ENCODE measurements around the gene NDUFB4.
"Not testable (repeated sequence)": the region's sequence is repeated elsewhere in the genome, so short reads cannot be mapped to it uniquely, and the experiment has no call there.

Gene NDUFB4

DNA sequence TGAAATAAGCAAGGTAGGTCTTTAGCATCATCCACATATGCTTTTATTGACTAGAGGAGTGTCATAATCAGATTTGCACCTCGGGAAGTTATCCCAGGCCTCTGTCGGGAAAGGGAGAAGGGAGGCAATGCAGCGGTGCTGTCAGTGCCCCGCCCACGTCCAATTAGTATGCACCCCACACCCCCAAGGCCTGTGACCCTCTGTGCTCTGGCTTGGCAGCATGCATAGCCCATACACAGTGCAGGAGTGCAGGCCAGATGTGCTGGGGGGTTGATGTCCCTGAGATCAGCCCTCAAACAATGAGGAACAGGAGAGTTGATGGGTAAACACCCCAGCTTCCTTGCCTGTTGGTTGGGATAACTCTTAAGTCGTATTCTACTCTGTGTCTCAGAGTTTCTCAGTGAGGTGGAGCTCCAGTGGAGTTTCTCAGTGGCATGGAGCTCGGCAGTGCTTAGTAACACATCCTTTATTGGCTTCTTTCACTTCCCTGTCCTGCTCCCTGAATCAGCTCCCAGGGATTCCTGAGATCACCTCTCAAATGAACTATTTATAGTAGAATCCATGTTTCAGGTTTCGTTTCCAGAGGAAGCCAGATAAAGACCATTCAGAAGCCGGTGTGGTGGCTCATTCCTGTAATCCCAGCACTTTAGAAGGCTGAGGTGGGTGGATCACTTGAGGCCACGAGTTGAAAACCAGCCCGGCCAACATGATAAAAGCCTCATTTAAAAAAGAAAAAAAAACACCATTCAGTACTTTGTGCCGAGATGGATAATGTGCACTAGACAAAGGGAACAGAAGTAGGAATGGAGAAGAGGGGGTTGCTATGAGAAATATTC, 26.7 kb upstream of the NDUFB4 start:
- DNase-seq (ENCODE audit: low read depth in 3 of 3): no peak

- no peak for DNase-seq (ENCODE audit: low read depth in 3 of 3)
These were observed 24.1 kb upstream of the NDUFB4 start for GRCh38 chr3:120572027-120572426.

GRCh38 chr3:120587332-120587975, 8.7 kb upstream of the NDUFB4 start:
- no peak for DNase-seq (ENCODE audit: low read depth in 3 of 3)

DNA sequence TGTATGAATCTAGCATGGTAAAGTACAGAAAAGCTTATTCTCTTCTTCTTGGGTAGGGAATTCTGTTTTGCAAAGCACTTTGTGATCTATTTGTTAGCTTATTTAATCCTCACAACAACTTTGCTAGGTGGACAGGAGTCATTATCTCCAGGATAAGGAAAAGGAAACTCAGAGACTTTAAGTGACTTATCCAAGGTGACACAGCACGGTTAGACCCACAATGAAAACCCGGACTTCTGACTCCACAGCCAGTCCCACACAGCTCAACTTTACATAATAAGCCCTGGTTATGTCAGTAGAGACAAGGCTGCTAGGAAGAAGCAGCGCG, 384 bp upstream of the NDUFB4 start:
- DNase-seq (ENCODE audit: low read depth in 3 of 3): no peak

DNA sequence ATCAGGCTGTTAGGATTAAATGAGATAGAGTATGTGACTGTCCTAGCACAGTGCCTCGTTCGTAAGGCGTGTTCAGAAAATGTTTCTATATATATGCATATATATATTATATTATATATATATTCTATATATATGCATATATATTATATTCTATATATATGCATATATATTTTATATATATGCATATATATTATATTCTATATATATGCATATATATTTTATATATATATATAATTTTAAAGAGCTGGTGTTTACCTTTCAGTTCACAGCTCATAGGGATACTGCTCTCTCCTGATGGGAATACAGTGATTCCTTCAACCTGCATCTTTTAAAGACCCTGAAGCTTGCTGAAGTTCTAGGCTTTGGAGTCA, 702 bp downstream of the NDUFB4 start:
- DNase-seq (ENCODE audit: low read depth in 3 of 3): no peak

- DNase-seq (ENCODE audit: low read depth in 3 of 3): no peak
These were observed 1.4 kb downstream of the NDUFB4 start for GRCh38 chr3:120597445-120598049.

DNA sequence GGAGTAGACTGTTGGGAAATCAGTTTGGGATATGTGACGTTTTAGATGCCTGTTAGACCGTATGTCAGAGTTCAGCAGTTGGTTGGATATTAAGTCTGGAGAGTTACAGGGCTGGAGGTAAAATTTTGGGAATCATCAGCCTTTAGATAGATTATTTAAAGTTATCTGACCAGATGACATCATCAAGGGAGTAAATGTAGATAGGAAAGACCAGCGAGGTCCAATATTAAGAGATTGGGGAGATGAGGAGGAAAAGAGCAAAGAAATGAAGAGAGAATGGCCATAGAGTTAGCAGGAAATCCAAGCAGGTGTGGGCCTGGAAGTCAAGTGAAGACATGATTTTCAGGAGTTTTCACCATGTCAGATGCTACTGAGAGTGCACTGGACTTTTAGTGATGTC, 3.1 kb downstream of the NDUFB4 start:
- DNase-seq (ENCODE audit: low read depth in 3 of 3): no peak

DNA sequence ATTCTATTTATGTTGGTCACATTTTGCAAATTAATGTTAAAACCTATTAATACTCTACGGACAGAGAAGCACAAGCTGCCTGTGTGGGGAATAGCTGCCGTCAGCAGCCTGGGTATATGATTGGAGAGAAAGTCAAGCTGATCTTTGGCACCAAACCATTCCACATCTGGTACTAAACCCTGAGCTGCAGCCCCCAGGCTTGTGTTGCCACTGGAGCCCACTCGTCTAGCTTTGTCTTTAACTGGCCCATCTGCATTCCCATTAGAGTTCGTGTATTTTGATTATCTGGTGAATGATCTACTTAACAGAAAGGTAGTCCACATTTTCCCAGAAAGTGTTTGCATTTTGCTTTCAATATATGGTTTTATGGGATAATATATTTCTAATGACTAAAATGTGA, 5.4 kb downstream of the NDUFB4 start:
- DNase-seq (ENCODE audit: low read depth in 3 of 3): no peak

GRCh38 chr3:120602682-120603081, 6.5 kb downstream of the NDUFB4 start:
- no peak for DNase-seq (ENCODE audit: low read depth in 3 of 3)

- no peak for DNase-seq (ENCODE audit: low read depth in 3 of 3)
These were observed 8.2 kb downstream of the NDUFB4 start for GRCh38 chr3:120604382-120604781.

- DNase-seq (ENCODE audit: low read depth in 3 of 3): no peak
These were observed 8.6 kb downstream of the NDUFB4 start for GRCh38 chr3:120604784-120605183.

DNA sequence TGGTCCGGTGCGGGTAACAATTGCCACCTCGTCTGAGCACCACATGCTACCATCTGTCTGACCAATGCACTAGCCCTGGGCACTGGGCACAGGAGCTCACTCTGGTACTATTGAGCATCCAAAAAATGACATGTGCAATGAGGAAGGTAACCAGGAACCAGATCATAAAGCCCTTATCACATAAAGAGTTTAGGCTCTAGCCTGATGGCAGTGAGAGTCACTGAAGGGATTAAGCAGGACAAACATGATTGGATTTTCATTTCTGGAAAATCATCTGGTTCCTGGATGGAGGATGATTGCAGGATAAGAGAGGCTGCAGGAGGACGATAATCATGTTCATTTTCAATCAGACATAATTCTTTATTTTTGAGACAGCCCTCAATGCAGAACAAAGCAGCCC, 12.4 kb downstream of the NDUFB4 start:
- no peak for DNase-seq (ENCODE audit: low read depth in 3 of 3)

GRCh38 chr3:120614765-120615164, 18.6 kb downstream of the NDUFB4 start:
- no peak for DNase-seq (ENCODE audit: low read depth in 3 of 3)

DNA sequence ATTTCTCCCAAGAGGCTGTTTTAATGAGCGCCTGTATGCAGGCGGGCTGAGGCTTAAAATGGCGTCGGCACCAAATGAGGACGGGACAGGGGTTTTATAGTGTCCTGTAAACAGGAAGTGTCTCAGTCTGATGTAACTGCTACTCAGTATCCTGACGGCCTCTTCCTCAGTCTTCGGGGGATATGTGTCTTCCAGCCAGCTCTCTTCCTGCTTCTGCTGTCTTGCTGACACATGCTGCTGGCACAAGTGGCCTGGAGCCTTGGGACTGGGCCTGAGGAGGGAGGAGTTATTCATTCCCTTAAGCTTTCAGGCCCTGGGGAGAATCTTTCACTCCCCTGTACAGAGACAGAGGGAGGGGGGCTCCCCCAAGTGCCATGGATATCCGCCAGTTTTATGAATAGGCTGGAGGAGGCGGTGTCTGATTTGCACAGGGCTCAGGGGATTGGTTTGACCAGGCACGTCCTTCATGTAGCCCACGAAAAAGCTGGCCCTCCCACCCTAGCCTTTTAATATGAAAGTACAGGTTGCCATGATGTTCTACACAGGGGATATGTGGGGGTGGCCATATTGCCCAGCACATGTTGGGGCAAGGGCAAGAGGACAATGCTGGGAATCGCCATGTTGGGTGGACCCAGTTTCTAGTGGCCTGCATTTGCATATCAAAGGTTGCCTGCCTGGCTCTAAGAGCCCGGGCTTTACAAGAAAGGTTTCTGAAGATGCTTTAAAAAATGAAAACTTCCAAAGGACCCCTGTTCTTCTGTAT, 19.9 kb downstream of the NDUFB4 start:
- no peak for DNase-seq (ENCODE audit: low read depth in 3 of 3)

- not testable (repeated sequence) for DNase-seq (ENCODE audit: low read depth in 3 of 3)
These were observed 20.6 kb downstream of the NDUFB4 start for GRCh38 chr3:120616745-120617144.

- no peak for DNase-seq (ENCODE audit: low read depth in 3 of 3)
These were observed 26.3 kb downstream of the NDUFB4 start for GRCh38 chr3:120622457-120622856.

DNA sequence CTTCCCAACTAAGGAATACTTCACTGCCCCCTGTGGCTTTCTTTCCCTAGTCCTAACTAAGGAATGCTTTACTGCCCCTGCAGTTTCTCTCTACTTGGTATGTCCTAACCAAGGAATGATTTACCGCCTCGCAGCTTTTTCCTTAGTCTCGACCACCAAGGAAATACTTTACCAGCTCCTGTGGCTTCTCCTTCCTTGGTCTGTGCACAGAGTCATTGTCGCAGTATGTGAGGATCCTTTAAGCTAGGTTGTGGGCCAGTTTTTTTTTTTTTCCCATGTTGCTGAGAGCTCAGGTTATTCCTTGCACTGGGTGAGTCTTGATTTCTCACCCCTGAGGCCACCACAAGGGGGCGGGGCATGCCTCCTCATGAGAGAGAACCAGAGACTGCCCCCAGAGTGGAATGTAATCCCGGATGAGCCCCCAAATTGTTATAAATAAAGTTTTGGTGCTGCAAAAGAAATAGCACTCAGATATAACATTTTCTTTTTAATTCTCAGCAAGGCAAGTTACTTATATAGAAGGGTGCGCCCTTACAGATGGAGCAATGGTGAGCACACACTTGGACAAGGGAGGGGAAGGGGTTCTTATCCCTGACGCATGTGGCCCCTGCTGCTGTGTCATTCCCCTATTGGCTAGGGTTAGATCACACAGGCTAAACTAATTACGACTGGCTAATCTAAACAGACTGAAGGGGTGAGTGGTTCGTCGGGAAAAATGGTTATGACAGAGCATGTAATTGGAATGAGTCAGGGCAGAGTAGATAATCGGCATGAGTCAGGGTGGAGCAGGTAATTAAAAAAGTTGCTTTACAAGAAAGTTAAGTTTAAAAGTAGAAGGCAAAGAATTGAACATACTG, 27.0 kb downstream of the NDUFB4 start:
- no peak for DNase-seq (ENCODE audit: low read depth in 3 of 3)

DNA sequence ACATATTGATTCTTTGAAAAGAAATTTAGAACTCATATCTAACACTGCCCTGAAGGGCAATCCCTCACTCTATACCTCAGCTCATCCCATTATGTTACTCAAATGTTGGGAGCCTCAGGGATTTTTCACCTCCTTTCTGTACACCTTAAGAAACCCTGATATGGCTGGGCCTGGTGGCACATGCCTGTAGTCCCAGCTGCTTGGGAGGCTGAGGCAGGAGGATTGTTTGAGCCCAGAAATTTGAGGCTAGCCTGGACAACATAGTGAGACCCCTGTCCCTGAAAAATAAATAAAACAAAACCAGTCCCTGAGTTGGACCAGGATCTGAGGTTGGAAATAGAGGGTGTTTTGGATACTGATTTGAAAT, 27.6 kb downstream of the NDUFB4 start:
- no peak for DNase-seq (ENCODE audit: low read depth in 3 of 3)

DNA sequence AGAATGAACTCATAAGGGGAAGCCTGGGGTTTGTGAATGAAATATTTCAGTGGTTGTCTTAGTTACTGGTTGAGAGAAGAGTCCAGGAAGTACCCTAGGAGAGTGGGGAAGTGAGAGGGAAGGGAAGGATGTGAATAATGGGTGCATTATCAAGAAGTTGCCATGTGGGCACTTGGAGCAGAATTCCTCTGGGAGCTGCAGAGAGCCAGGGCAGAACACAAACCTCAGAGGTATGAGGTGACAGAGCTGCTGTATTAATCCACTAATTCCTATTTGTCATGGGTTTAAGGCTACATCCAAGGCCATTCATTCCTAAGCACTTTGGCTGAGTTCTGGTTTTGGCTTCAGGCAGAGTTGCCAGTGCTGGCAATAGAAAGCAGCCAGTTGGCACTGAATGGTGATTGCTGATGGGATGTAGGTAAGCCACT, 29.0 kb downstream of the NDUFB4 start:
- no peak for DNase-seq (ENCODE audit: low read depth in 3 of 3)

DNA sequence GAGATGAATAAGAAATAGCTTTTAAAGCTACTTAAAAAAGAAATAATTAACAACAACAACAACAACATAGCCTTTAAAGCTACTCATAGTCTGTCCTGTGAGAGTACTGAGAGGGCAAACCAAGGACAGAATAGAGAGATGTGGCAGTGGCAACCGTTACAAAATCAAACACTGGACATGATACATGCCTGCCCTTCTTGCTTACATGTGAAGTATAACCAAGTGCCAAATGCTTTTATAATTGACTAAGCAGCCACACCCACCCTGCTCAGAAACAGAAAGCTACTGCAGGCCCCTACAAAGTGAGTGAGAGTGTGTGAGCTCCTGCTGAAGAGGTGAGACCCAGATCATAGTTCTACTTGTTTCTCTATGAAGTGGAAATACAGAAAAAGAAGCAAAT, 38.4 kb downstream of the NDUFB4 start:
- no peak for DNase-seq (ENCODE audit: low read depth in 3 of 3)

DNA sequence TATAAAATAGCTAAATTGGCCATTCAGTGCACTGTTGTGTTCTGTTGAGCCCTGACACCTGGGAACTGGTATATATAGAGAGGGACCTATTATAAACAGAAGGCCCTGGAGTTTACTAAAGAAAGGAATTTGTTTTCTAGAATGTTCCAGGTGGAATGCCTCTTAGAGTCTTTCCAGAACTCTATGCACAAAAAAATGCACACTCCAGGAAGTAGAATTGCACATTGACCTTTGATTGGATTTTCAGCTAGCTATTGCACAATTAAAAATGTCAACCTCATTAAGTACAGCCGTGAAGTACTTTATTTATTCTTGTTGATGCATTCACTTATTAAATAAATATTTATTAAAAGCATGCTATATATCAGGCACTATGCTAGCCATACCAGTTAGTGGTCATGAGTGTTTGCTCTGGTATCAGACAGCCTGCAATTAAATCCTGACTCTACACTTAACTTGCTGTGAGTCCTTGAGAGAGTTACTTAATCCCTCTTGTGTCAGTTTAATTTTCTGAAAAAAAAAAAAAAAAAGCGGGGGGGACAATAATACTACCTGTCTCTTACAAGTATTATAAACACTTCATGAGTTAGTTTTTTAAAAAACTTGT, 40.8 kb downstream of the NDUFB4 start:
- DNase-seq (ENCODE audit: low read depth in 3 of 3): no peak
